ENCODE results near the gene KDM6A. TPM values are rescaled to one million over a fixed set of nuclear protein-coding genes. Genes with fewer than 3 reads are reported as not detected.

Gene KDM6A
- total RNA-seq, 1 experiment from 2014 or later: 42.8 TPM

- Histone ChIP-seq H3K9ac (ENCODE audit: extremely low read depth, insufficient read length, low read length) (no peak overlapping the region), H3K18ac (ENCODE audit: insufficient read length, low read depth, low read length) (no peak overlapping the region), H3T11ph (ENCODE audit: low read length) (no peak overlapping the region), H3K27ac (ENCODE audit: insufficient read length, low read depth, low read length) (no peak overlapping the region), H3K4me2 (ENCODE audit: insufficient read depth, insufficient read length, low read length) (no peak overlapping the region), H4K5ac (ENCODE audit: insufficient read length, low read depth, low read length) (no peak overlapping the region), H2BK5ac (ENCODE audit: insufficient read length, low read length) (no peak overlapping the region), H3K14ac (ENCODE audit: insufficient read depth, low read length) (no peak overlapping the region), H4K91ac (ENCODE audit: insufficient read length, low read depth, low read length) (no peak overlapping the region), H3K56ac (ENCODE audit: insufficient read length, low read depth, low read length) (no peak overlapping the region), H3K9me3 (ENCODE audit: control insufficient read depth, low read depth, low read length) (no peaks in the 10 kb centered on the region), H2BK12ac (ENCODE audit: insufficient read length, low read depth, low read length) (no peak overlapping the region), H2AFZ (ENCODE audit: low read length) (no peak overlapping the region), H3K79me1 (ENCODE audit: insufficient read depth, low read depth, low read length, poor library complexity, severe bottlenecking) (no peaks in the 10 kb centered on the region), H3K23me2 (ENCODE audit: insufficient read length, low read depth, low read length, poor library complexity, severe bottlenecking) (no peaks in the 10 kb centered on the region), H2BK20ac (ENCODE audit: low read depth, low read length, poor library complexity, severe bottlenecking) (no peak overlapping the region), H3K79me2 (ENCODE audit: insufficient read depth, low read length) (peaks cover 1% of the 10 kb centered on the region; the same call in 1 of the 2 replicates), H2AK5ac (ENCODE audit: insufficient read length, low read length) (no peak overlapping the region), H3K4ac (ENCODE audit: low read depth, low read length) (no peak overlapping the region), H4K20me1 (ENCODE audit: control insufficient read depth, insufficient read depth, insufficient read length) (no peaks in the 10 kb centered on the region), H3K23ac (ENCODE audit: insufficient read length, low read depth, low read length) (no peak overlapping the region), H2BK15ac (ENCODE audit: low read depth, low read length) (no peak overlapping the region), H2BK120ac (ENCODE audit: low read depth, low read length, poor library complexity, severe bottlenecking) (no peak overlapping the region), H3K27me3 (ENCODE audit: insufficient read depth, low read length) (no peaks in the 10 kb centered on the region), H3K4me1 (ENCODE audit: insufficient read depth, low read length) (no peaks in the 10 kb centered on the region), H4K8ac (replicated peaks; ENCODE audit: insufficient read length, low read depth, low read length) (no peak overlapping the region)
- Mint-ChIP-seq H3K36me3 (ENCODE audit: insufficient read depth in 1 of 3, low read depth in 3 of 3) (peaks cover 18 to 47% (median 36%) of the 10 kb centered on the region in 3 experiments; a peak in 6 of 7 replicates), H3K9me3 (peaks cover 42 to 47% of the 10 kb centered on the region in 2 experiments), H3K4me3 (no peak overlapping the region), H3K27me3 (ENCODE audit: low read depth) (no peaks in the 10 kb centered on the region), H3K4me1 (no peaks in the 10 kb centered on the region), H3K27ac (no peak overlapping the region; a peak in 1 of 7 replicates)
- no CpG with 5 or more reads among the region's 2 CpGs for WGBS (ENCODE audit: extremely low coverage, insufficient read length, low lambda C conversion rate)
- TF ChIP-seq, protein P1, sequence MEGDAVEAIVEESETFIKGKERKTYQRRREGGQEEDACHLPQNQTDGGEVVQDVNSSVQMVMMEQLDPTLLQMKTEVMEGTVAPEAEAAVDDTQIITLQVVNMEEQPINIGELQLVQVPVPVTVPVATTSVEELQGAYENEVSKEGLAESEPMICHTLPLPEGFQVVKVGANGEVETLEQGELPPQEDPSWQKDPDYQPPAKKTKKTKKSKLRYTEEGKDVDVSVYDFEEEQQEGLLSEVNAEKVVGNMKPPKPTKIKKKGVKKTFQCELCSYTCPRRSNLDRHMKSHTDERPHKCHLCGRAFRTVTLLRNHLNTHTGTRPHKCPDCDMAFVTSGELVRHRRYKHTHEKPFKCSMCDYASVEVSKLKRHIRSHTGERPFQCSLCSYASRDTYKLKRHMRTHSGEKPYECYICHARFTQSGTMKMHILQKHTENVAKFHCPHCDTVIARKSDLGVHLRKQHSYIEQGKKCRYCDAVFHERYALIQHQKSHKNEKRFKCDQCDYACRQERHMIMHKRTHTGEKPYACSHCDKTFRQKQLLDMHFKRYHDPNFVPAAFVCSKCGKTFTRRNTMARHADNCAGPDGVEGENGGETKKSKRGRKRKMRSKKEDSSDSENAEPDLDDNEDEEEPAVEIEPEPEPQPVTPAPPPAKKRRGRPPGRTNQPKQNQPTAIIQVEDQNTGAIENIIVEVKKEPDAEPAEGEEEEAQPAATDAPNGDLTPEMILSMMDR (conservative IDR thresholded peaks at IDR 0.05): no peak
- DNase-seq: no peak
Observed at GRCh38 chrX:45077748-45078424, 204.9 kb downstream of the KDM6A start.
